Measurements from ENCODE around the gene CD151.

DNA sequence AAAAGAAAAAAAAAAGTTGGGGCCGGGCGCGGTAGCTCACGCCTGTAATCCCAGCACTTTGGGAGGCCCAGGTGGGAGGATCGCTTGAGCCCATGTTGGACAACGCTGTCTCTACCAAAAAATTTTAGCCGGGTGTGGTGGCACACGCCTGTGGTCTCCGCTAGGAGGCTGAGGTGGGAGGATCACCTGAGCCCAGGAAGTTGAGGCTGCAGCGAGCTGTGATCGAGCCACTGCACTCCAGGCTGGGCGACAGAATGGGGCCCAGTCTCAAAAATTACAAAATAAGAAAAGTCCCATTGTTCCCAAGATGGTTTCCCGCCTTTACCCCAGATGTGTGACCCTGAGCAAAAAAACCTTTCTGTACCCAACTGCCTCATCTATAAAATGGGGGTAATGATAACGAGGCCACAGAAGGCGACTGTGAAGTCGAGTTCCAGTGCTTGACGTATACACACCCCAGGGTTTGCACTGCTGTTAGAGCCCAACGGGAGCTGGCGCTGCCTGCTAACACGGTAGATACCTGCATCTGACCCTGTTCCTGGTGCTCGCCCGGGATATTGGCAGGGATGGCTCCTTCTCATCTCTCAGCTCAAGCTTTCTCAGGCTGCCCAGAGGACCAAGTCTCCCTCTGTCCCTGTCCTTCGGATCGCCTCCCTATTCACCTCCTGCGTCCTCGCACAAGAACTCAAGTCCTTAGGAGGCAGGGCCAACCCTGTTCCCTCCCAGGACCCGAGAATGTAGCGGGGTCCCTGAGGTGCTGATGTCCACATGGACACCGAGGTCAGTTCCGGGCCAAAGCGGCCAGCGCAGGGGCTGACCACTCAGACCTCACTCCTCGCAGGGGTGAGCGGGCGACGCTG, 24.1 kb upstream of the CD151 start:
- no peak for TF ChIP-seq POLR2A (IDR thresholded peaks at IDR 0.05; ENCODE audit: borderline replicate concordance, extremely low read depth, insufficient read depth, insufficient read length)
- no peak for TF ChIP-seq EZH2 (IDR thresholded peaks at IDR 0.05)
- TF ChIP-seq, protein P1, sequence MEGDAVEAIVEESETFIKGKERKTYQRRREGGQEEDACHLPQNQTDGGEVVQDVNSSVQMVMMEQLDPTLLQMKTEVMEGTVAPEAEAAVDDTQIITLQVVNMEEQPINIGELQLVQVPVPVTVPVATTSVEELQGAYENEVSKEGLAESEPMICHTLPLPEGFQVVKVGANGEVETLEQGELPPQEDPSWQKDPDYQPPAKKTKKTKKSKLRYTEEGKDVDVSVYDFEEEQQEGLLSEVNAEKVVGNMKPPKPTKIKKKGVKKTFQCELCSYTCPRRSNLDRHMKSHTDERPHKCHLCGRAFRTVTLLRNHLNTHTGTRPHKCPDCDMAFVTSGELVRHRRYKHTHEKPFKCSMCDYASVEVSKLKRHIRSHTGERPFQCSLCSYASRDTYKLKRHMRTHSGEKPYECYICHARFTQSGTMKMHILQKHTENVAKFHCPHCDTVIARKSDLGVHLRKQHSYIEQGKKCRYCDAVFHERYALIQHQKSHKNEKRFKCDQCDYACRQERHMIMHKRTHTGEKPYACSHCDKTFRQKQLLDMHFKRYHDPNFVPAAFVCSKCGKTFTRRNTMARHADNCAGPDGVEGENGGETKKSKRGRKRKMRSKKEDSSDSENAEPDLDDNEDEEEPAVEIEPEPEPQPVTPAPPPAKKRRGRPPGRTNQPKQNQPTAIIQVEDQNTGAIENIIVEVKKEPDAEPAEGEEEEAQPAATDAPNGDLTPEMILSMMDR (IDR thresholded peaks at IDR 0.05 in 2 of 3, conservative IDR thresholded peaks at IDR 0.05 in 1 of 3; ENCODE audit: borderline replicate concordance in 1 of 3, insufficient read depth in 1 of 3, low read depth in 2 of 3, low read length in 2 of 3) = peak in 2 of 3 experiments; percentile 36 to 47; a peak in 4 of 6 replicates
- no peak for TF ChIP-seq POLR2AphosphoS5 (IDR thresholded peaks at IDR 0.05; ENCODE audit: low read depth, low read length)
- no peak for TF ChIP-seq SIN3A (IDR thresholded peaks at IDR 0.05; ENCODE audit: low read depth)
- TF ChIP-seq SRF (IDR thresholded peaks at IDR 0.05; ENCODE audit: low read depth) = no peak
- no peak for TF ChIP-seq RAD21 (IDR thresholded peaks at IDR 0.05; ENCODE audit: low read depth)
- TF ChIP-seq CEBPB (IDR thresholded peaks at IDR 0.05; ENCODE audit: low read depth) = no peak
- TF ChIP-seq, protein P2, sequence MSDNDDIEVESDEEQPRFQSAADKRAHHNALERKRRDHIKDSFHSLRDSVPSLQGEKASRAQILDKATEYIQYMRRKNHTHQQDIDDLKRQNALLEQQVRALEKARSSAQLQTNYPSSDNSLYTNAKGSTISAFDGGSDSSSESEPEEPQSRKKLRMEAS (IDR thresholded peaks at IDR 0.05) = no peak
- peak; percentile 19 for TF ChIP-seq YY1 (IDR thresholded peaks at IDR 0.05; ENCODE audit: extremely low read depth, insufficient replicate concordance, low read depth, low read length)
- TF ChIP-seq, protein P3, sequence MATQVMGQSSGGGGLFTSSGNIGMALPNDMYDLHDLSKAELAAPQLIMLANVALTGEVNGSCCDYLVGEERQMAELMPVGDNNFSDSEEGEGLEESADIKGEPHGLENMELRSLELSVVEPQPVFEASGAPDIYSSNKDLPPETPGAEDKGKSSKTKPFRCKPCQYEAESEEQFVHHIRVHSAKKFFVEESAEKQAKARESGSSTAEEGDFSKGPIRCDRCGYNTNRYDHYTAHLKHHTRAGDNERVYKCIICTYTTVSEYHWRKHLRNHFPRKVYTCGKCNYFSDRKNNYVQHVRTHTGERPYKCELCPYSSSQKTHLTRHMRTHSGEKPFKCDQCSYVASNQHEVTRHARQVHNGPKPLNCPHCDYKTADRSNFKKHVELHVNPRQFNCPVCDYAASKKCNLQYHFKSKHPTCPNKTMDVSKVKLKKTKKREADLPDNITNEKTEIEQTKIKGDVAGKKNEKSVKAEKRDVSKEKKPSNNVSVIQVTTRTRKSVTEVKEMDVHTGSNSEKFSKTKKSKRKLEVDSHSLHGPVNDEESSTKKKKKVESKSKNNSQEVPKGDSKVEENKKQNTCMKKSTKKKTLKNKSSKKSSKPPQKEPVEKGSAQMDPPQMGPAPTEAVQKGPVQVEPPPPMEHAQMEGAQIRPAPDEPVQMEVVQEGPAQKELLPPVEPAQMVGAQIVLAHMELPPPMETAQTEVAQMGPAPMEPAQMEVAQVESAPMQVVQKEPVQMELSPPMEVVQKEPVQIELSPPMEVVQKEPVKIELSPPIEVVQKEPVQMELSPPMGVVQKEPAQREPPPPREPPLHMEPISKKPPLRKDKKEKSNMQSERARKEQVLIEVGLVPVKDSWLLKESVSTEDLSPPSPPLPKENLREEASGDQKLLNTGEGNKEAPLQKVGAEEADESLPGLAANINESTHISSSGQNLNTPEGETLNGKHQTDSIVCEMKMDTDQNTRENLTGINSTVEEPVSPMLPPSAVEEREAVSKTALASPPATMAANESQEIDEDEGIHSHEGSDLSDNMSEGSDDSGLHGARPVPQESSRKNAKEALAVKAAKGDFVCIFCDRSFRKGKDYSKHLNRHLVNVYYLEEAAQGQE (IDR thresholded peaks at IDR 0.05; ENCODE audit: low read depth) = no peak
- no peak for TF ChIP-seq ZFX (IDR thresholded peaks at IDR 0.05)
